Panc1 (cell line): ENCODE results near the gene PARD6B.

Experiments used
- TF ChIP-seq, protein P1 (sequence below): fragments of 450-650 bp; IDR thresholded peaks from 2 replicates; pipeline ENCODE4 v1.5.1; 2017; ENCODE audit warnings: mild to moderate bottlenecking
- TF ChIP-seq, protein P2 (sequence below), 2 experiments: IDR thresholded peaks; 2 replicates each; pipeline ENCODE4 v1.6.1; 2011 to 2012; ENCODE audit warnings: low read depth in 2 of 2, control low read depth in 1 of 2, low read length in 1 of 2, mild to moderate bottlenecking in 1 of 2, moderate library complexity in 1 of 2; ENCODE audit not compliant: insufficient read depth in 1 of 2

DNA sequence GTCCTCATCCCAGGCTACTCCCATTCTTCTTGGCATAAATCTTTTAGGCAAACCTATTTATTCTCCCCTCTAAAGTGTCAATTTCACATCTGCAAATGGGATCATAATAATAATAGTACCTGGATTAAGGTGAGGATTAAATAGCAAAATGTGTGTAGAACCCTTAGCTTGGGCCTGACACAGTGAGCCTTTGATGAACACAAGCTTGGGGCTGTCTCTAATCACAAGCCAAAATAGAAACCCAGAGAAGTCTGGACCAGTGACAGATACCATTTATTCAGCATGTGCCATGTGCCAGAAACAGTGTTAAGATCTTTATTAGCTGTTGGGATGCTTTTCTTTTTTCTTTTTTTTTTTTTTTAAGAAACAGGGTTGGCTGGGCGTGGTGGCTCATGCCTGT lies 14.9 kb upstream of the PARD6B start:
- TF ChIP-seq, protein P1, sequence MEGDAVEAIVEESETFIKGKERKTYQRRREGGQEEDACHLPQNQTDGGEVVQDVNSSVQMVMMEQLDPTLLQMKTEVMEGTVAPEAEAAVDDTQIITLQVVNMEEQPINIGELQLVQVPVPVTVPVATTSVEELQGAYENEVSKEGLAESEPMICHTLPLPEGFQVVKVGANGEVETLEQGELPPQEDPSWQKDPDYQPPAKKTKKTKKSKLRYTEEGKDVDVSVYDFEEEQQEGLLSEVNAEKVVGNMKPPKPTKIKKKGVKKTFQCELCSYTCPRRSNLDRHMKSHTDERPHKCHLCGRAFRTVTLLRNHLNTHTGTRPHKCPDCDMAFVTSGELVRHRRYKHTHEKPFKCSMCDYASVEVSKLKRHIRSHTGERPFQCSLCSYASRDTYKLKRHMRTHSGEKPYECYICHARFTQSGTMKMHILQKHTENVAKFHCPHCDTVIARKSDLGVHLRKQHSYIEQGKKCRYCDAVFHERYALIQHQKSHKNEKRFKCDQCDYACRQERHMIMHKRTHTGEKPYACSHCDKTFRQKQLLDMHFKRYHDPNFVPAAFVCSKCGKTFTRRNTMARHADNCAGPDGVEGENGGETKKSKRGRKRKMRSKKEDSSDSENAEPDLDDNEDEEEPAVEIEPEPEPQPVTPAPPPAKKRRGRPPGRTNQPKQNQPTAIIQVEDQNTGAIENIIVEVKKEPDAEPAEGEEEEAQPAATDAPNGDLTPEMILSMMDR = no peak
- TF ChIP-seq, protein P2, sequence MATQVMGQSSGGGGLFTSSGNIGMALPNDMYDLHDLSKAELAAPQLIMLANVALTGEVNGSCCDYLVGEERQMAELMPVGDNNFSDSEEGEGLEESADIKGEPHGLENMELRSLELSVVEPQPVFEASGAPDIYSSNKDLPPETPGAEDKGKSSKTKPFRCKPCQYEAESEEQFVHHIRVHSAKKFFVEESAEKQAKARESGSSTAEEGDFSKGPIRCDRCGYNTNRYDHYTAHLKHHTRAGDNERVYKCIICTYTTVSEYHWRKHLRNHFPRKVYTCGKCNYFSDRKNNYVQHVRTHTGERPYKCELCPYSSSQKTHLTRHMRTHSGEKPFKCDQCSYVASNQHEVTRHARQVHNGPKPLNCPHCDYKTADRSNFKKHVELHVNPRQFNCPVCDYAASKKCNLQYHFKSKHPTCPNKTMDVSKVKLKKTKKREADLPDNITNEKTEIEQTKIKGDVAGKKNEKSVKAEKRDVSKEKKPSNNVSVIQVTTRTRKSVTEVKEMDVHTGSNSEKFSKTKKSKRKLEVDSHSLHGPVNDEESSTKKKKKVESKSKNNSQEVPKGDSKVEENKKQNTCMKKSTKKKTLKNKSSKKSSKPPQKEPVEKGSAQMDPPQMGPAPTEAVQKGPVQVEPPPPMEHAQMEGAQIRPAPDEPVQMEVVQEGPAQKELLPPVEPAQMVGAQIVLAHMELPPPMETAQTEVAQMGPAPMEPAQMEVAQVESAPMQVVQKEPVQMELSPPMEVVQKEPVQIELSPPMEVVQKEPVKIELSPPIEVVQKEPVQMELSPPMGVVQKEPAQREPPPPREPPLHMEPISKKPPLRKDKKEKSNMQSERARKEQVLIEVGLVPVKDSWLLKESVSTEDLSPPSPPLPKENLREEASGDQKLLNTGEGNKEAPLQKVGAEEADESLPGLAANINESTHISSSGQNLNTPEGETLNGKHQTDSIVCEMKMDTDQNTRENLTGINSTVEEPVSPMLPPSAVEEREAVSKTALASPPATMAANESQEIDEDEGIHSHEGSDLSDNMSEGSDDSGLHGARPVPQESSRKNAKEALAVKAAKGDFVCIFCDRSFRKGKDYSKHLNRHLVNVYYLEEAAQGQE (IDR thresholded peaks at IDR 0.05; ENCODE audit: insufficient read depth in 1 of 2, low read depth in 2 of 2, low read length in 1 of 2) = no peak
